OCI-LY7 (cell line): ENCODE data around the gene USP21. TPM values are rescaled to one million over a fixed set of nuclear protein-coding genes. Genes with fewer than 3 reads are reported as not detected.

ENCODE experiments used
- BruUV-seq: library from RNA; stranded (reverse); fragments of 400-500 nt; replicated peaks from 2 replicates; lab custom pipeline; 2021; lab: Mats Ljungman, UMichigan
- CTCF ChIA-PET: fragments of 300-600 bp; sonication (Branson Sonifier 250); formaldehyde crosslinking; loops from one replicate; lab custom pipeline; 2022; ENCODE audit warnings: antibody characterized with exemption; ENCODE audit not compliant: unreplicated experiment; lab: Charles Lee
- POLR2A ChIA-PET: fragments of 300-600 bp; sonication (Branson Sonifier 250); formaldehyde crosslinking; loops from one replicate; lab custom pipeline; 2022; ENCODE audit warnings: antibody characterized with exemption; lab: Charles Lee
- DNase-seq: peaks from one replicate; pipeline ENCODE4 v3.0.0-alpha.2; 2015; ENCODE audit warnings: low spot score
- H2AFZ ChIP-seq: fragments of 200-600 bp; sonication (generic), shearing (Covaris generic); 2 replicates; pipeline ENCODE4 v1.6.1; 2014; ENCODE audit warnings: mild to moderate bottlenecking, antibody characterized with exemption, low read length, moderate library complexity
- H3K27ac ChIP-seq: fragments of 200-600 bp; sonication (generic); 2 replicates; pipeline ENCODE4 v1.5.1; 2014; ENCODE audit warnings: mixed run types, low read depth, mild to moderate bottlenecking, moderate library complexity, low read length, inconsistent platforms; ENCODE audit not compliant: poor library complexity, severe bottlenecking
- H3K36me3 ChIP-seq: fragments of 200-600 bp; sonication (generic); 2 replicates; pipeline ENCODE4 v1.6.1; 2014; ENCODE audit warnings: mild to moderate bottlenecking, antibody characterized with exemption, low read length, moderate library complexity, mixed read lengths; ENCODE audit not compliant: insufficient read depth
- H3K4me1 ChIP-seq: fragments of 200-600 bp; sonication (generic); 2 replicates; pipeline ENCODE4 v1.5.1; 2014; ENCODE audit warnings: mild to moderate bottlenecking, low read length; ENCODE audit not compliant: insufficient read depth, poor library complexity, severe bottlenecking
- H3K4me2 ChIP-seq: fragments of 200-600 bp; sonication (generic); 2 replicates; pipeline ENCODE4 v1.6.1; 2014; ENCODE audit warnings: mild to moderate bottlenecking, low read length
- H3K4me3 ChIP-seq: fragments of 200-600 bp; sonication (generic); 2 replicates; pipeline ENCODE4 v1.5.1; 2014; ENCODE audit warnings: mild to moderate bottlenecking, low read depth, low read length; ENCODE audit not compliant: poor library complexity, severe bottlenecking
- H3K79me2 ChIP-seq: fragments of 200-600 bp; sonication (generic); 2 replicates; pipeline ENCODE4 v1.6.1; 2016; ENCODE audit warnings: low read depth, mild to moderate bottlenecking, low read length, moderate library complexity, mixed read lengths; ENCODE audit not compliant: insufficient read depth
- H3K9me2 ChIP-seq: fragments of 200-600 bp; sonication (generic); 2 replicates; pipeline ENCODE4 v1.6.1; 2016; ENCODE audit warnings: mild to moderate bottlenecking, low read length, mixed read lengths; ENCODE audit not compliant: insufficient read depth
- H3K9me3 ChIP-seq: fragments of 200-600 bp; sonication (generic); 2 replicates; pipeline ENCODE4 v1.6.1; 2014; ENCODE audit warnings: mild to moderate bottlenecking, mixed run types, low read length, mixed read lengths
- H4K20me1 ChIP-seq: fragments of 200-600 bp; sonication (generic); 2 replicates; pipeline ENCODE4 v1.6.1; 2014; ENCODE audit warnings: mild to moderate bottlenecking, antibody characterized with exemption, low read length, moderate library complexity, mixed read lengths; ENCODE audit not compliant: insufficient read depth
- EZH2phosphoT487 ChIP-seq: fragments of 200-600 bp; sonication (generic); IDR thresholded peaks from 2 replicates; pipeline ENCODE4 v1.6.1; 2018; ENCODE audit warnings: low read depth, borderline replicate concordance, mild to moderate bottlenecking, mixed run types, antibody characterized with exemption, low read length, moderate library complexity, mixed read lengths
- intact Hi-C: fragments of 100-400 bp; cut with micrococcal nuclease; formaldehyde crosslinking; loops from one replicate; pipeline ENCODE4 v1.10.0; 2022; ENCODE audit not compliant: unreplicated experiment
- total RNA-seq, 2 experiments: library from RNA; depleted of rRNA in 1 of 2; stranded (reverse); fragments of >200 nt in 1 of 2; shearing (Covaris generic) in 1 of 2; gene quantifications; 2 replicates each; pipeline ENCODE4 v1.2.3, GENCODE V29; 2014 to 2022
- TF ChIP-seq, protein P1 (sequence below): fragments of 200-600 bp; sonication (generic); conservative IDR thresholded peaks from 2 replicates; pipeline ENCODE4 v1.5.1; 2014; ENCODE audit warnings: mild to moderate bottlenecking, antibody characterized with exemption, low read length, moderate library complexity, mixed read lengths

USP21 gene
- total RNA-seq, 2 experiments from 2014 or later = 18.4 to 29.5 TPM

DNA sequence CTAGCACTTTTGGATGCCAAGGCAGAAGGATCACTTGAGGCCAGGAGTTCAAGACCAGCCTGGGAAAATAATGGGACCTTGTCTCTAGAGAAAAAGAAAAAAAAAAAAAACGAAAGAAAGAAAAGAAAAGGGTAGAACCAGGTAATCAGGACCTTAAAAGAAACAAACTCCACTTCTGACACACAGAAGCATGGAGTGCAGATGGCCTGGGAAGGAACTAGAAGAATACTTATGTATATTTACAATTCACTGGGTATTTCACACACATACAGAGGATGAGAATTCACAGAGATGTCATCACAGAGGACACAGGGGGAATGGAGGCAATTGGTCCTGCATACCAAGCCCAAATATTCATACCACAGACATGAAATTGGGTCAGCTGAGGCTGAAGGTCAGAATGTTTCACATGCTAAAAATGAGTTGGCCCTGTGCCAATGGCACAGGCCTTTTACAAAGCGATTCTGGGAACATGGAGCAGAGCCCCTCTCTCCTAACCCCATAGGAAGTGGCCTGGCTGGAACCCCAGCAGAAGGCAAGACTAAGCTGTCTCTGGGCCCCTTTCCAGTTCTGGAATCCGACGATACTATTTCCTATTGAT, 13.6 kb downstream of the USP21 start:
- Histone ChIP-seq H4K20me1 (no peaks in the 10 kb centered on the region), H3K4me2 (no peak overlapping the region), H3K4me3 (no peak overlapping the region), H3K27ac (no peak overlapping the region), H3K79me2 (peaks cover 9% of the 10 kb centered on the region; the same call in 1 of the 2 replicates), H3K4me1 (peaks cover 23% of the 10 kb centered on the region), H3K9me3 (no peaks in the 10 kb centered on the region), H3K36me3 (peaks cover 60% of the 10 kb centered on the region), H2AFZ (no peak overlapping the region), H3K9me2 (no peaks in the 10 kb centered on the region)
- ChIA-PET CTCF (no interaction called here), POLR2A (interaction anchor here (0.6 kb wide), 2 partner anchors 35 to 67 kb away, joined by 3 read pairs; no protein-coding TSS in a partner anchor)
- intact Hi-C loops = no loop called here
- no peak for DNase-seq
- no TSS peak for BruUV-seq
- TF ChIP-seq EZH2phosphoT487 = no peak
- TF ChIP-seq, protein P1, sequence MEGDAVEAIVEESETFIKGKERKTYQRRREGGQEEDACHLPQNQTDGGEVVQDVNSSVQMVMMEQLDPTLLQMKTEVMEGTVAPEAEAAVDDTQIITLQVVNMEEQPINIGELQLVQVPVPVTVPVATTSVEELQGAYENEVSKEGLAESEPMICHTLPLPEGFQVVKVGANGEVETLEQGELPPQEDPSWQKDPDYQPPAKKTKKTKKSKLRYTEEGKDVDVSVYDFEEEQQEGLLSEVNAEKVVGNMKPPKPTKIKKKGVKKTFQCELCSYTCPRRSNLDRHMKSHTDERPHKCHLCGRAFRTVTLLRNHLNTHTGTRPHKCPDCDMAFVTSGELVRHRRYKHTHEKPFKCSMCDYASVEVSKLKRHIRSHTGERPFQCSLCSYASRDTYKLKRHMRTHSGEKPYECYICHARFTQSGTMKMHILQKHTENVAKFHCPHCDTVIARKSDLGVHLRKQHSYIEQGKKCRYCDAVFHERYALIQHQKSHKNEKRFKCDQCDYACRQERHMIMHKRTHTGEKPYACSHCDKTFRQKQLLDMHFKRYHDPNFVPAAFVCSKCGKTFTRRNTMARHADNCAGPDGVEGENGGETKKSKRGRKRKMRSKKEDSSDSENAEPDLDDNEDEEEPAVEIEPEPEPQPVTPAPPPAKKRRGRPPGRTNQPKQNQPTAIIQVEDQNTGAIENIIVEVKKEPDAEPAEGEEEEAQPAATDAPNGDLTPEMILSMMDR = no peak

DNA sequence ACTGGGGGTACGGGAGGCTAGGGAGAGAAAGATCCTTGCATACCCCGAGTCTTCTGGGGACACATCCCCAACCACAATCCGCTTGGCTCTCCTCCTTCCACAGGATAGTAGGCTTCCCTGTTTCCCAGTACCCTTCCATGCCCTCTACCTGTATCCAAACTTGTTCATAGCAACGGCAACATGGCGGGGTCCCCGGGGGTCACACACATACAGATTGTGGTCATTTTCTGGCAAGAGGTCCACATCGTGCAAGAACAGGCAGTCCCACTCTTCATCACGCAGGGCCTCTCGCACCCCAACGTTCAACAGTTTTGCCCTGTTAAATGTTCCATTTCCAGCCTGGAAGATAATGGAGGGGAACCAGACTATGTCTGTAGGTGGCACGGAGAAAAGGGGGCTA, 14.4 kb downstream of the USP21 start:
- ChIA-PET CTCF (no interaction called here), POLR2A (interaction anchor here (0.7 kb wide), 1 partner anchor 407 kb away, joined by 4 read pairs; no protein-coding TSS in a partner anchor)
- H3K79me2 ChIP-seq = peaks cover 9% of the 10 kb centered on the region; the same call in 1 of the 2 replicates
- intact Hi-C loops = no loop called here
- no TSS peak for BruUV-seq
- no peak overlapping the region for H3K4me2 ChIP-seq
- H3K27ac ChIP-seq = no peak overlapping the region
- TF ChIP-seq, protein P1 = no peak
- TF ChIP-seq EZH2phosphoT487 = no peak
- H3K9me3 ChIP-seq = no peaks in the 10 kb centered on the region
- H2AFZ ChIP-seq = no peak overlapping the region
- H3K9me2 ChIP-seq = no peaks in the 10 kb centered on the region
- H3K4me1 ChIP-seq = peaks cover 29% of the 10 kb centered on the region
- DNase-seq = no peak
- H3K4me3 ChIP-seq = no peak overlapping the region
- H3K36me3 ChIP-seq = peaks cover 60% of the 10 kb centered on the region
- no peaks in the 10 kb centered on the region for H4K20me1 ChIP-seq

DNA sequence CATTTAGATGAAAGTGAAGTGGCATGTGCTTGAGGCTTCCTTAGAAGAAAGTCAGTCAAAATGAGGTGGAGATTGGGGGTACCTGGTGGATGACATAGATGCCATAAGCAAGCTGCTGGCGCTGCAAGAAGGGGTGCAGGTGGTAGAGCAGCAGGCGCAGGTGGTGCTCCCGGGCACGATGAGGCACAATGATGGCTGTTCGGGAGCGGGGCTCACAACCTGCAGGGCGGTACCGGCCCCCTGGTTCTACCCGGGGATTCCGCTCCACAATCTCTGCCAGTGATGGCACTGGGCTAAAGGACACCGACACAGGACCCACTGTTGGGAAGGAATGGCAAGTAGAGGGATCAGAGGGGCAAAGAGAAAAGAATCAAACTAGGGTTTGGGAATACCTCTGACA, 15.6 kb downstream of the USP21 start:
- no peak overlapping the region for H3K4me3 ChIP-seq
- POLR2A ChIA-PET = interaction anchor here (3.1 kb wide), 1 partner anchor 8 kb away, joined by 23 read pairs; the partner anchor contains the start of gene PPOX
- H3K9me3 ChIP-seq = no peaks in the 10 kb centered on the region
- peaks cover 29% of the 10 kb centered on the region for H3K4me1 ChIP-seq
- no peaks in the 10 kb centered on the region for H4K20me1 ChIP-seq
- DNase-seq = no peak
- peaks cover 53% of the 10 kb centered on the region for H3K36me3 ChIP-seq
- no peak overlapping the region for H2AFZ ChIP-seq
- peaks cover 9% of the 10 kb centered on the region; the same call in 1 of the 2 replicates for H3K79me2 ChIP-seq
- peak overlapping the region; percentile 60 for H3K27ac ChIP-seq
- BruUV-seq = no TSS peak
- peak overlapping the region; percentile 99; the same call in 1 of the 2 replicates for H3K4me2 ChIP-seq
- TF ChIP-seq, protein P1 = no peak
- TF ChIP-seq EZH2phosphoT487 = no peak
- H3K9me2 ChIP-seq = no peaks in the 10 kb centered on the region
- CTCF ChIA-PET = no interaction called here
- intact Hi-C loops = no loop called here
